HG02938 (cell line): ENCODE measurements around the gene CFAP74.

Experiments
- ATAC-seq: cut with Tn5 transposase; IDR thresholded peaks from one replicate; pipeline ENCODE4 v1.9.1; 2021; ENCODE audit warnings: mild to moderate bottlenecking, moderate library complexity; ENCODE audit not compliant: unreplicated experiment

Gene CFAP74

GRCh38 chr1:2019571-2020309, 16.2 kb upstream of the CFAP74 start:
- ATAC-seq, result no peak

- ATAC-seq, result no peak
Observed at GRCh38 chr1:2019172-2019543, 15.6 kb upstream of the CFAP74 start, which contains the start of gene GABRD. GABRD (plus strand) TSS chr1:2019345; CDS start chr1:2019424, 79 bp downstream.

DNA sequence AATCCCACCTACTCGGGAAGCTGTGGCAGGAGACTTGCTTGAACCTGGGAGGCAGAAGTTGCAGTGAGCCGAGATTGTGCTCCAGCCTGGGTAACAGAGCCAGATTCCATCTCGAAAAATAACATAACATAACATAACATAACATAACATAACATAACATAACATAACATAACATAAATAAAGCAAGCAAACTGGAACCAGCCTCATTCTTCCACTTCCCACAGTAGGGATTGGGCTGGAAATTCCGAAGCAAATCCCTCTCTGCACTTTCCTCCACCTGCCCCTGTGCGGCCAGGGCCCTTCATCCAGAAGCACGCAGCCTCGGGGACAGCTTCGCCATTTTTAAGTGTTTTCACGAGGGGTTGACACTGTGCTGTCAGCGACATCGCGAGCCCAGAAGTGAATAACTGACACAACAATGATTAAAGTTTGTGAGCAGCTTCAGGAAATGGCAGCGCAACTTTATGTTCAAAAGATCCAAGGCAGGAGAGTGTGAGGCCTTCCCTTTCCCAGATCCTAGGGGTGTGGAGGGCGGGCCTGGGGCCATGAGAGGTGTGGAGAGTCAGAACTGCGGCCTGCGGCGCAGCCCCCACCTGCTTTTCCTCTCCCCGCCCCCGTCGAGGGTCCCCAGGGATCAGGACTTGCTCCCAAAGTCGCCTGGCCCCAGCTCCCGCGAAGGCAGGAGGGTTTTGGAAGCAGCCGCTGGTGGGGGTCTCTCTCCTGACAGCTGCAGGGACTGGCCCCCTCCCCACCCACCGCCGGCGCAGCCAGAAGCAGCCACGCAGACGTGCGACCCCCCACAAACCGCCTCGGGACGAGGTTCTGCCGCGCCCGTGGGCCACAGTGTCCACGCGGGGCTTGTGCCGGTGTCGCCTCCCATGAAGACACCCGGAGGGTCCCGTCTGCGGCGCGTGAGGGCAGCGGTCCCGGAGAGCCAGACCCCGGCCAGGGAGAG, 14.9 kb upstream of the CFAP74 start:
- ATAC-seq, result no peak

DNA sequence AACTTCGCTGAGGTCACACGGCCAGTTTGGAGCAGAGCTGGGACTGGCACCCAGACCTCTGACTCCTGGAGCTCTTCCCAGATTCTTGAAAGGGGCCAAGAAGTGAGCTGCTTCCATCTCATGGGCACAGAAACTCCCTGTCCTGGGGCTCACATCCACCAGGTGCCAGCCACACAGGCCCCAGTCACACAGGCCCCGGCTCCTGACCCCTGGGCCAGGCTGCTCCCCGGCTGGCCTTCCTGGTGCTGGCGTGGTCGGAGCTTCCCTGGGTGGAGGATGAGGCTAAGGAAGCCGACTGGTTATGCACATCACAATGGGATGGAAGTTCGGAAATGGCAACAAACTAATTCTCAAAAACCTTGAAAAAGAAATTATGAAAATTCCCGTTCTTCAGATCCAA, 12.5 kb upstream of the CFAP74 start:
- ATAC-seq, result no peak

DNA sequence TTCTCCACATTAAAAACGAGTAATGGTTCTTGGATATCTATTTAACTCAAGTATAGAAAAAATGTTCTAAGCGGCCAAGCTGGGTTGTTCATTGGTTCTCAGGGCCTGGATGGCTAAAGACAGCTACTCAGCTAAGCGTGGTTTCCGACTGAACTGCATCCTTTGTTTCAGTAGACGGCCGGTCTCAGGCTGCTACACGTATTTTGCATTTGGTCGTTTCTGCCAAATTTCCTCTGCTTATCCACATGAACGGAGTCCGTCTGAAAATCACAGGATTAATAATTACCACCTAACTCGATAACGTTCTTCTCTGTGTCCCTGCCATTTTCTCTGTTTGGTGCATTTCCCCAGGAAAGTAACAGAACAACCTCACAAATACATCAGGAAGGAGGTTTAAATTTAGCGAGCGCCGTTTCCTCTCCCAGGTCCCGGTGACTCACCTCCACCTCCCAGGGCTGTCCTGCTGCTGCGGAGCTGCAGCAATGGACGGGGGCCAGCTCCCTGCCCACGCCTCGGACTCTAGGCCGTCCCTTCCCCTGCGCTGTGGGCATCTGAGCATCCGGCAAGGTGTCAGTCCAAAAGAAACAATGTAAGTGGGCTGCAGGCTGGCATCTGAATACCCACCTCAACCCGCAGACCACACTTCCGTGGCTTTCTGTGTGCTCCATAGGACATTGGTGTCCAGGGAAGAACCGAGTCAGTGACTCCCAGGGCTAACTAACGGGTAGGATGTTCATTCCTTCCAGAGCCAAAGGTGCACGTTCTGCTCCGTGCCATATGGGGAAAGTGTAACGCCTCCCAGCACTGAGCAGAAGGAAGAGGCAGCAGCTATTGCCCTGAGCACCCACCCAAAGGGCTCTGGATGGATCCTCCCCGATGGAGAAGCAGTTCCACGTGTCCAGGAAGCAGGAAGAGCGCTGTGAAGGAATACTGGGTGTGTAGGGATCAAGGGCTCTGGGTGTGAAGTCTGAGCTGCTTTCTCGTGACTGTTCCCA, 11.5 kb upstream of the CFAP74 start:
- ATAC-seq, result no peak

- ATAC-seq, result no peak
Observed at GRCh38 chr1:2014181-2014580, 10.6 kb upstream of the CFAP74 start.

DNA sequence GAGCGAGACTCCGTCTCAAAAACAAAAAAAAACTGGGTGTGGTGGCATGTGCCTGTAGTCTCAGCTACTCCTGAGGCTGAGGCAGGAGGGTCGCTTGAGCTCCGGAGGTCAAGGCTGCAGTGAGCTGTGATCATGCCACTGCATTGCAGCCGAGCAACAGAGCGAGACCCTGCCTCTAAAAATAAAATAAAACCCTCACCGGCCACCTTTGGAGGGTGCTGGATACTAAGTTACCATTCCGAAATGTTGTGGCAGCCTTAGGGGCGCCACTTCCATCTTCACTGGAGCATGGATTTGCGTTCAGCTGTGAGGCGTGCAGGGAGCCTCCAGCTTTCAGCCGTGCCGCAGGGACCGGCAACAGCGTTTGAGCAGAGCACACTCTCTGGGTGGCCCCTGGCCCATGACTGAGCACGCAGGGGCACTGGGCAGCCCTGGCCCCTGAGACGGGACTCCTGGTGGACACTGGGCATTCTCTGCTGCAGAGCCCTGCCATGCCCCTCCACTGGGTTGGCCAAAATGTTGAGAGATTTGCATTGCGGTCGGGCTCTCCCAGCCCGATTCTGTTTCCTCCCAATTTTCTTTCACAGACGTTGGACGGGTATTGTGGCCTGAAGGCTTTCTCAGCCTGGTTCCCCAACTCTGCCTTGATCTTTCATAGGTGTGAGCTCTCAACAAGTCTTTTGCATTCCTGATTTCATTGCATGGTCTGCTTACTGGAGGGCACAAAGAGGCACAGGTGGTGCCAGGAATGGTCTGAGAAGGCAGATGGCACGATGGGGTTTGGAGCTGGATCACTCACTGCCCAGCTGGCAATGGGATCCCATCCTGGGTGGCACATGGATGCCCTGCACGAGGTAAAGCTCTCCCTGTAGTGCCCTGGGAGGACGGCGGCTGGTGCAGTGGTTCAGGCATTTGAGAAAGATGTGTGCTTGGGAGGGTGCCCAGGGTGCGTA, 5.8 kb upstream of the CFAP74 start:
- ATAC-seq, result no peak

GRCh38 chr1:2004856-2005255, 1.3 kb upstream of the CFAP74 start:
- ATAC-seq, result no peak

DNA sequence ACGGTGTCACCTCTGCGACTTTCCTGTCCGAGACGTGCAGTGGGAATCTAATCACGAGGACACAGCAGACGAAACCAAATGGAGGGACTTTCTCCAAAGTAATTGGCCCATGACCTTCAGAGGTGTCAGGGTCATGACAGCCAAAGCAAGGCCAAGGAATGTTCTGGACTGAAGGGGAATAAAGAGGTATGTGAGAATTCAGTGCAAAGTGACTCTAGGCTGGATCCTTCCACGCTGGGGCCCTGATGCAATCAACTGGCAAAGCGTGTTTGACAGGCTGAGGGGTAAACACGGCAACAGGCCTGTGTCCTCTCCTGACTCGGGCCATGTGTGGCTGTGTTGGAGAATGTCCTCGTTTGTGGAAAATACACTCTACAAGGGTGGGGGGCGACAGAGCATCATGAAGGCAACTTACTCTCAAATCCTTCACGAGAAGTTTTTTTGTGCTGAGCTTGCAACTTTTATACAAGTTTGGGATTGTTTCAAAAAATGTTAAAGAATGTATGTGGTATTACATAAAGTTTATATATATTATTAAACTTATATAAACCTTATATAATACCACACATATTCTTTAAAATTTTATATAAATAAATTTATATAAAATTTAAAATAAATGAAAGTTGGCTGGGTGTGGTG, 1.7 kb downstream of the CFAP74 start:
- ATAC-seq, result no peak

GRCh38 chr1:2000850-2001249, 2.7 kb downstream of the CFAP74 start:
- no peak for ATAC-seq

DNA sequence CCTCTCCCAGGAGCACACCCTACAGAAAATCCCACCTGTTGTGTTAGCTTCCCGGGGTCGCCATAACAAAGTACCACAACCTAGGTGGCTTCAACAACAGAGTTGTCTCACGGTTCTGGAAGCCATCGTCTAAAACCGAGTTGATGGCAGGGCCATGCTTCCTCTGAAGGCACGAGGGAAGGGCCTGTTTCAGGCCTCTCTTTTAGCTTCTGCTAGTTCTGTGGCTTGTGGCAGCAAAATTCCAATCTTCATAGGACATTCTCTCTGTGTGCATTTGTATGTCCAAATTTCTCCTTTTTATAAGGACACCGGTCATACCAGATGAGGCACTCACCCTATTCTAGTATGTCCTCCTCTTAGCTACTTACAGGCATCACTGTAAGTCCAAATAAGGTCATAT, 3.2 kb downstream of the CFAP74 start:
- no peak for ATAC-seq

GRCh38 chr1:1997576-1997975, 6.0 kb downstream of the CFAP74 start:
- ATAC-seq, result no peak

DNA sequence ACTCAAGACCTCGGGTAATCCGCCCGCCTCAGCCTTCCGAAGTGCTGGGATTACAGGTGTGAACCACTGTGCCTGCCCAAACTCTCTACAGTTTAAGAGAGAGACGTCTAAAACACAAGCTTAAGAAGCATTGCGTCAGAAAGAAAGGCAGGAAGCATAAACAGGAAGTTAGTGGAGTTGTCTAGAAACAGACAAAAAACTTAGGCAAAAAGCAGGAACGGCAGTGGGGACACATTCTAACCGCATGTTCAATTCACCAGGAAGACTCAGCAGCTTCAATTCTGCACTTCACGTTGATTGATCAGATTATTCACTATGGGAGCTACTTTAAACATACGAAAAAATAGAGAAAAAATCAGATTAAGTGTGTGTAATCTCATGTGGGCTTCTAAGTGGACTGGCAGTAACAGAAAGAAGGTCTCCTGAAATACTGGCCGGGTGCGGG, 7.4 kb downstream of the CFAP74 start:
- no peak for ATAC-seq

DNA sequence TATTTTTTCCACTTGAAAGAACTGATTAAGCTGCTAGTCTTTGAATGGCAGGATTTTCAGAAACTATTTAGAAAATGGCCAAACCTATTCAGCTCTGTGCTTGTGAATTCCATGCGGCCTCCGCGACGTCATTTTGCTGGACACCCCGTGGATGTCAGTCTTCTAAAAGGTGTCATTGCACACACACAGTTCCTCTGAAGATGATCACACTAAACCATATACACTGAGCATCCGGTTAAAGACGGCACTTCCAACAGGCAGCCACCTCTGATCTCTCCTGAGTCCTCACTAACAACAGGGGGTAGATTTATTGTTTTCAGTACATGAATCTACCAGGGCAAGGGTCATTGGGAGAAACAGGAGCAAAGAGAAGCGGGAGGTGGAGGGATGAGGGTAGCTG, 9.1 kb downstream of the CFAP74 start:
- ATAC-seq, result no peak

DNA sequence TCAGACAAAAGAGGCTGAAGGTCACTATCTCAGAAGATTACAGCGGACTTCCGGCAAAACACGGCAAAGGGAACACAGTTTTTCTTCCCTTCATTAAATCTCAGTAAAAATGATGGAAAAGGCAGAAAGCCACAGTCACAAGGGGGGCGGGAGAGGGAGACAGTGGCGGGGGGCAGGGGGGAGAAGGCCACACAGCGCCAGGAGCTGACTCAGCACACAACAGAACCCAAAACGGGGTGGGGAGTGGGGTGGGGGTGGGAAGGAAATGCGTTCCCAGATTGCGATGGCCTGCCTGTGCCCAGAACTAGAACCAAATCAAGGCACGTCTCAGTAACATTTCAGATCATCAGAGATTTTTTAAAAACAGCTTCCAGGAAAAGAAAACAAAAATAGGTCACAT, 13.4 kb downstream of the CFAP74 start:
- no peak for ATAC-seq

- ATAC-seq, result no peak
Observed at GRCh38 chr1:1989789-1990188, 13.8 kb downstream of the CFAP74 start.

- ATAC-seq, result no peak
Observed at GRCh38 chr1:1989102-1989542, 14.5 kb downstream of the CFAP74 start.

DNA sequence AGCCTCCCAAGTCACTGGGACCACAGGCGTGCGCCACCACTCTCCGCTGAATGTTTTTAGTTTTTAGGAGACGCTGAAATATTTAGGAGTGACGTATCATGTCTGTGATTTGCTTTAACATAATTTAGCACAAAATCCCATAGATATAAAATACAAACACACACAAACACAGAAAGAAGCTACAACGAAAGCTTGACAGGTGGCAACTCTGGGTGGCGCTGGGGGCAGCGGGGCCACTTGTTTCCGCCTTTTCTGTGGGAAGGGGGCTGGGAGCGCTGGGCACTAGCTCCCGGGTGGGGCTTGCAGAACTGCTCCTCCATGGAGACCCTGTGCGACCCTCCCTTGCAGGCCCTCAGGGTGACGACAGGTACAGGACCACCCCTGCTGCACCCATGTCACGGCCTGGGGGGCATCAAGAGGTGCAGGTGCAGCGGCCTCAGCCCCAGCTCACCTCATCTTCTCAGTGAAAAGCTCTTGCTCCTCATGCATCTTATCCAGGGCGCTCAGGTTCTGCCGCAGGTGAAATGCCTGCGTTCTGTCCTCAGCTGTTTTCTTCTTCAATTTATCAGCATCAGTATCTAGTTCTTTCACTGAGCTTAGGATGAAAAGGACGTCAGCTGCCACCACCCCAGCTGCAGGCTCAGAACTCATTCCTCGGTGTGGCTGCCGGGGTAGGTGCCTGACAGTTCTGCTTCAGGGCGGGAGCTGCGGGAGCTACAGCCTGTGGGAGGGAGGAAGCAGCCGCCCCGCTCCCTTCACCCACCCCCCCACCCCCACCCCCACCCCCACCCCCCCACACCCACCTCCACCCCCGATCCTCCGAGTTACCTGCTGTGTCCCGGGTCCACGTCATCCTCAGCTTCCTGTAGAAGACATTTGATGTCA, 15.3 kb downstream of the CFAP74 start:
- ATAC-seq, result no peak
